Limb (tissue), 2 donors: ENCODE measurements around the gene HOXB6.

ENCODE experiments used
- DNase-seq, 2 donors: peaks; one replicate each; pipeline ENCODE4 v3.0.0-alpha.2; 2016; ENCODE audit errors: extremely low spot score in 2 of 2

Gene HOXB6

DNA sequence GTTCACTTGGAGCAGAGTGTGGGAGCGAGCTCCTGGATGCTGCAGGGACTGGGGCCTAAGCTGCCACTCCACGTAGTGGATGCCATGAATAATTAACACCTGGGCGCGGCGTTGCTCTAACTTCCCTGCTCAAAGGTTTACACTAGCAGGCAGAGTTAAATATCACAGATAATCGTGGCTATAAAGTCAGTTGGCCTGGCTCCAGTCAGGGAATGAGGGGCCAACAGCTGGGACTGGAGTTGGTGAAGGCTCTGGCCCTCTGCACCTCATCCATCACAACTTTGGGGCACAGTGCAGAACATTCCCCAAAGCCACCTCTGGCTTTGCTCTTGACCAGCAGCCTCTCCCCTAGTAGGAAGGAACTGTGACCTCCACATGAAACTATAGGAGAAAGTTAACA lies 37.6 kb downstream of the HOXB6 start:
- no peak for DNase-seq

DNA sequence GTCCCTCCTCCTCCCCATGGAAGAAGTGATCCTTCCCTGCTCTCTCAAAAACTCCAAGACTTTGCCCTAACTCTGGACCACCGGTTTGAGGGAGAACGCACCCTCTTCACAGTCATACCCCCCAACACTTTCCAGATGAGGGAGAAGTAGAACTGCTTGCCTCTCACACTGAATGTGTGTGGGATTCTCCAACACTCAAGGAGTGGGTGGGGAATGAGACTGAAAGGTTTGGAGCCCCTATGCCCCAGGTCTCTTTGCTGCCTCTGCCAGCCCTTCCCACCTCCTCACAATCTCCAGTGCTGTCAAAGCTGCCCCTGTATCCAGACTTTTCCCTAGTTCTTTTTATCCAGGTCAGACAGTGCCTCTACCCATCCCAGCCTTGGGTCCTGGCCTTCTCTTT lies 38.1 kb downstream of the HOXB6 start:
- no peak for DNase-seq

DNA sequence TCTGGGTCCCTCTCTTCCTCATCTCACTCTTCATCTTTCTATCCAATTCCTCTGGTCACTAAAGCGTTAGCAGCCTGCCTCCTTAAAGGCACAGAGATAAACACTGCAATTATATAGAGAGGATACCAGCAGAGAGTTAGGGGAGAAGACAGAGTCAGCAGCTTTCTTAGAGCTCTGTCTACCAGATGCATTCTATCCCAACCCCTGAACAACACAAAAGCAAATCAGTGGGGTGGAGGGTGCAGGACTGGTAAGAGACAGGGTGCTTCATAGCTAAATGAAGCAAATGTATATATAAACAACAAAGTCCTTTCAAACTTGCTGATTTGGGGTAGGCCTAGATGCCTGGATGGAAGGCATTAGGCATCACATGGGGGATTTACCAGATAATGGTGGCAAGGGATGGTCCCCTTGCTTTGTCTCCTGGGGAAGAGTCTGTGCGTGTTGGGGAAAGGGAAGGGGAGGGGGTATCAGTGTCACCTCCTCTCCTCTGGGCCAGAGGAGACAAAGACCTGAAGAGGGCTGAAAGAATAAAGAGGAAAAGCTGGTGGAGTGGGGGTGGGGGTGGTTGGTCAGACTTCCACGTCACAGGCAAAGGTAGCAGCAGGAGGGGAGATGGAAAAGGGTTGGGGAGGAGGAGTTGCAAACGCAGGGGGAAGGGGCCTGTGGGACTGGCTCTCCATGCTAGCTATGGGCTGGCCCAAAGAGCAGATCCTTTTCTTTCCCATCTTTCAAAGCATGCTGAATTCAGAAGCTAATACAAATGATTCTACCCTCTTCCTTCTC lies 38.7 kb downstream of the HOXB6 start:
- DNase-seq, result no peak

DNA sequence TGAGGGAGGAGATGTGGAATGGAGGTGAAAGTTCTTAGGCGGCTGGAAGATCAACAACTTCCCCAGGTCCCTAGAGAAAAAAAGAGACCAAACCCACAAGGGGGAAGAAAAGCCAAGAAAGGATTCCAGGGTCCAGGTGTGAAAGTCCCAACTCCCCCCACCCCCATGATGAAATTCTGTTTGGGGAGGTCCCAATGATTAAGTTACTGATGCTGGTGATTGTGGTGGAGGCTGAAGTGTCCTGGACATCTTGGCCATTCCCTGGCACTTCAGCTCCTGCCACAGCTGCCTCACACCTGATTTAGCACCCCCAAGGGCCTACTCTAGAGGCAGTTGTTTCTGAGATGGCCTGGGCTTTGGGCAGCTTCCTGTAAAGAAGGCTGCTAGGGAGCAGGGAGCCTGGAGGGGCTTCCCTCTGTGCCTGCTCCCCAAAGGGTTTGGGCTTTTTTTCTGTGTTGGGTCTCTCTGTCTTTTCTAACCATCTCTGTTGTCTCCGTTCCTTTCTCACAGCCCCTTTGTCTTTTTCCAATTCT lies 39.7 kb downstream of the HOXB6 start:
- peak in 1 of 2 donors; percentile 57 for DNase-seq

DNA sequence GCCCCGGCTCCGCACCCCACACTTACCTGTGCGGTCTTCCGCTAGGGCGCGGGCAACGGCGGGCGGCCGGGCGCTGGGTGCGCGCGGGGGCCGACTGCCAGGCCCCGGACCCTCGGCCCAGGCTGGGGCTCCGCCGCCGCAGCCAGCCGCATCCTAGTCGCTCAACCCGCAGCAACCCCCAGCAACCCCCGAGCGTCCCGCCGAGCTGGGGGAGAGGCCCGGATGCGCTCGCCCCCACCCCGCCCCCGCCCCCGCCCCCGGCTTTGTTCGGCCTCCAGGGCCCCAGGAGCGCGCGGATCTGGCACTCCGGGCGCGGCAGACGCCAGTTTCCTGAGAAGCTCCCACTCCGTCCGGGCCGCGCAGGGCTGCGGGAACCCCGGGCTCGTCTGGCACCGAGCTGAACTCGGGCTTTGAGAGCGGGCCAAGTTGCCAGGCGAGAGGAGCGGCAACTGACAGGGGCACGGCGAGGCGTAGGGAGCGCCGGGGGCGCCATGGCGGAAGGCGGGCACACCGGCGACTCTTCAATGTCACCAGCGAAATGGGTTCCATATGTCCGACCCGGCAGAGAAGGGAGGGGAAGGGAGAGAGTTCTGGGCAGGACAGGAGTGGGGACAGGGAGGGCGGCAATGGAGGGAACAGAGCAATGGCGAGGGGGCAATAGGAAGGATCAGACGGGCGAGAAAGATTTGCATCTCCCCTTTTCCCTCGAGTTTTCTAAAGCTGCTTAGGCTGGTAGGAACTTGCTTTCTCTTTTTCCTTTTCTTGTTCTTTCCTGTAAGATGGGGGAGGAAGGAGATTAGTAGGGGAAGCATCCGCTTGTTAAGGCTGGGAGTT lies 40.4 kb downstream of the HOXB6 start:
- peak in 1 of 2 donors; percentile 66 for DNase-seq

DNA sequence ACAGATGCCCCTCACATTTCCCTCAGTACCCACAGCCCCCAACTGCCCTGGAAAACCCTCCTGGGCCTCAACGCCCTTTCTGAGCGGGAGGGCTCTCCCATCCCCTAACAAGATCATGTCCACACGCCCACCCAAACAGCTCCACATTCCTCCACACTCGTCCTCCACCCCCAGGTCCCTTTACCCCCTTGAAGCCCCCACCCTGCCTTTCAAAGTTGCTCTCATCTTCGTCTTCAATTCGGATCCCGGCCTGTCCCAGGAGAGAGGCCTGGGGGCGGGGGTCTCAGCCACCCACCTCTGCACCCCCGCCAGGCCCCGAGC lies 41.0 kb downstream of the HOXB6 start:
- peak in 1 of 2 donors; percentile 59 for DNase-seq

DNA sequence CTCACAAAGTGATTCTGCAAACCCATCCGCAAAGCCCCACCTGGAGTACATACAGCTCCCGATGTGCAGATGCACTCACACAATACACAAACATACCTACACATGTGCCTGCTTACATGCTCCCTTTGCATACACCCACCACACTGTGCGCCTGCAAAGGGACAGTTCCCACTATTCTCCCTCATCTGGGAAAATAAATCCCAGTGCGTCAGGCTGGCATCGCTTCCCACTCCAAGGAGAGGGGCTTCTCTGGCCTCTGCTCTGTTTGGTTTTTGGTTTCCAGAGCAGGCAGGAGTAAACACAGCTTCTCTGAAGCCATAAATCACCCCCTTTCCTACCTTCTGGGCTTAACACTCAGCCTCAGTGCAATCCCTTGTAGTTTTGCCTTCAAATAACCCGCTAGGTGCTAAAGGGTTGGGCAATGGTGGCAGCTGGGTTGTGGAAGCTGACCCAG lies 41.4 kb downstream of the HOXB6 start:
- peak in 1 of 2 donors; percentile 61 for DNase-seq

DNA sequence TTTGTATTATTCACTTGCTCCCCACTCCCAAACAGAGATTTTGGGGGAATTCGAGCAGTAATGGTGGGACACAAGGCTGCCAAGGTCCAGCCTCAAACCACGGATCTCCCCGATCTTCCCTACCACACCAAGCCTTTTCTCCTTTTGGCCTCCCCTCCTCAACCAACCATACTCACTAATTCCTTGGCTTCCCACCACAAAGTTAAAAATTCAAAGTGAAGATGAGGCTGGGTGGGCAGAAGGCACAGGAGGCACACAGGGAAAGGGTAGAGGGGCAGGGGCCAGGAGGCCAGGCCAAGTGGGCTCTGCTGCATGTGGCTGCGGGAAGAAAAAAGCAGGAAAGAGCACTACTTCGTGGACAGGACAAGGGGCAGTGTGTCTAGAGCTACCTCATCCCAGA lies 41.9 kb downstream of the HOXB6 start:
- no peak for DNase-seq

DNA sequence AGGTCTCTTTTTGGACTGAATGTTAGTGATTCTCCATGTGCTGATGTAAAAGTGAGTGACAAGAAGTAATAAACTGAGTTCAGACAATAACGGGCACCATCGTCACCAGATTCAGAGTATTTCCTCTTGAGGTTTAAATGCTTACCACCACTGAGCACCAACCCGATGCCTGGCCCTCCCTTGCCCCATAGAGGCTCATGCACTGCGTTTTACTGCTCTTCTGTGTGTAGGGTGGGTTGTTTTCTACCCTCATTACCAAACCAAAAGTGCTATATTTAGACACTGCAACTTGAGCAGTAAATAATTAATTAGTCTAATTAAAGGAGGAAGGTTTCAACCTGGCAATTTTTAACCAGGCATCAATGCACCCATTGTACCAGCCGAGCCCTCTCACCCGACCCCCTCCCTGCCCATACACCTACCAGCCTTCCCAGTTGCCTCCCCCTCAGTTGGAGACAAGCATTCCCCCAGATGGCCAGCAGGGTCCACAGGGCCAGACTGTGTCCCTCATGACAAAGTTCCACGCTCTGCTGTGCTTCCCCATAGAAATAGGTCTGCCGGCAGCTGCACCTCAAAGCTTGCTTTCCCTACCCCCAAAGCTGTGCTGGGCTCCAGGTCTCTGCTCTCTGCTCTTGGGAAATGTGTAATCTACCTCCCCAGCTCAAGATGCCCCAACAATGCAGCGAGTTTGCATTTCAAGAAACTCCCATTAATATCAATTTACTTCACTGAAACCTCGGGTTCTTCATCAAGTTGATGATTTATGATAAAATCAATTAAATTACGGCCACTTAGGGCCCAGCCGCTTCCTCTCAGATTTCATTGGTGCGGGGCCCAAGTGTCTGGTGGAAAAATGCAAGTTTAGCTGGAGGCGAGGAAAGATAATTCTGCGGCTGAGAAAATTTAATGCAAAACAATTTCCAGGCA lies 42.6 kb downstream of the HOXB6 start:
- DNase-seq, result no peak

DNA sequence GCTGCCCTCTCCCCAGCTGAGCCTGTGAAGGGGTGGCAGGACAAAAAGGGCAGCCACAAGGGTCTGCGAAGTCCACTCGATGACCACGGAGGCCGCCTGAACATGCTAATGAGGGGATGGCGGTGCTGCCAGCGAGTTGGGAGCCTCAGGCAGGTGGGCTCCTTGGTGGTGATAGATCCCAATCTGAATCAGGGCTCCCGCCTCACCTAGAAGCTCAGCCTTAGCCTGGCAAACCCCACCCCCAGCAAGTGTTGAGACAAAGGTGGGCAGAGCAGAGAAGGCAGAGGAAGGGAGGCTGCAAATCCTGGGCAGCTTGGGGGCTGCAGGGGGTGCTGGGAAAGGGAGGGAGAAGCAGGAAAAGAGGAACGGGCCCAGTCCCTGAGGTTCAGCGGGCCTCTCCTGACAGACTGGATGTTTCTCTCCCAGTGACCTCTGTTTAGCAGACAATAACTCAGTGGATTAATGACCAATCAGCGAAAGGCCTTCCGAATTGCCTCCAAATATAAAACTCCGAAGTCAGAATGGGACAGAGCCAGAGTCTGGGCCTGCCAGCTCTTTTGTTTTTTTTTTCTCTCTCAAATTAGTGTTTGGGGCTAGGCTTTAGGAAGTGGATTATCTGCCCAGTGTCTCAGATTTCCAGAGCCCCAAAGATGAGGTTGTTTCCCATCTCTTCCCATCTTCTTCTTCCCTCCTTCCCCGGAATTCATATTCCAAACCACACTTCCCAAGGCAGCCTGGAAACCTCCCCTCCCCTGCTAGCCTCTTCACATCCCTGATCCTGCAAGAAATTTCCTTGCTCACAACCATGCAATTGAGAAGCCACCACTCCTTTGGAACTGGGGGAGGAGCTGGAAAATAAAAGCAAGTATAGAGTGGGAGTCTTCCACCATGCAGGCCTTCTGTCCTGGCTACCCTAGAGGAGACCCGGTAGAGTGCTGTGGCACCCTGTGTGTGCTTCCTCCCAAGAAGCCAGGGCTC lies 44.7 kb downstream of the HOXB6 start:
- DNase-seq, result no peak

DNA sequence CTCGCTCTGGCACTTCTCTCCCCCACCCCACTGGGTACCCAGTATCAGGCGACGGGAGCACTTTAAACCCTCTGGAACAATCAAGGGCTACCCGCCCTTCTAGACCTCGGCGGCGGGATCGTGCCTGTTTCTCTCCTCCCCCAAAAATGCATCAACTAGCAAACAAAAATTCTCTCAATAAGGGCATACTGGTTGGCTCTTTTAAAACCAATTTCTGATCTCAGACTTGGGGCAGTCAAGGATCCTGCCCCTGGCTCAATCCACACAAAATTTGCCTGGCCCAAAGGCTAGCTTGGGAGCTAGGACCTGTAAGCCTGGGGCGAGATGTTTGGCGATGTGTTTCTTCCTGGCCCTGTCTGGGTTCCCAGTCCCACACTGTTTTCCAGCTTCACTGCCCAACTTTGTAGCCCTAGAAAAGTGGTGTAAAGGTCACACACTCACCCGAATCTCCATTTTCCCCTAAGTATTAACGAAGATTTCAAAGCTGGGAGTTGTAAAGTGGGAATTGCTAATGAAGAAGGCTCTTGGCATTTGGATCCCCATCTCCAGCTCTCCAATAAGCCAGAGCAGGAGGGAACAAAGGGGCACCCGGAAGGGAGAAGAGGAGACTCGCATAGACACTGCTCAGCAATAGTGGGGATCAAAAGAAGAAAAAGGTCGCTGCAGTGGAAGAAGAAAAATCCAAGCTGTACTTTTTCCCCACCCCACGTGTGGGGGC lies 45.5 kb downstream of the HOXB6 start:
- DNase-seq, result no peak

DNA sequence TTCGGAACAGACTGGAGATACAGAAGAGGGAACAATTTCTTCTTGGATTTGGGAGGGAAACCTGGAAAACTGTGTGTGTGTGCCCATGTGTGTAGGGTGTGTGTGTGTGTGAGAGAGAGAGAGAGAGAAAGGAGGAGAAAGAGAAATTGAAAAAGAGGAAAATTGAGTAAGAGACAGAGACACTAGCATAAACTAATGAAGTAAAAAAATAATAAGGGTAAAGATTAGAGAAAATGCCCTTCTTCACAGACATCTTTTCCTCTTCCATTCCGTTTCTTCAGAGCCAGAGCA lies 46.0 kb downstream of the HOXB6 start:
- DNase-seq, result no peak

DNA sequence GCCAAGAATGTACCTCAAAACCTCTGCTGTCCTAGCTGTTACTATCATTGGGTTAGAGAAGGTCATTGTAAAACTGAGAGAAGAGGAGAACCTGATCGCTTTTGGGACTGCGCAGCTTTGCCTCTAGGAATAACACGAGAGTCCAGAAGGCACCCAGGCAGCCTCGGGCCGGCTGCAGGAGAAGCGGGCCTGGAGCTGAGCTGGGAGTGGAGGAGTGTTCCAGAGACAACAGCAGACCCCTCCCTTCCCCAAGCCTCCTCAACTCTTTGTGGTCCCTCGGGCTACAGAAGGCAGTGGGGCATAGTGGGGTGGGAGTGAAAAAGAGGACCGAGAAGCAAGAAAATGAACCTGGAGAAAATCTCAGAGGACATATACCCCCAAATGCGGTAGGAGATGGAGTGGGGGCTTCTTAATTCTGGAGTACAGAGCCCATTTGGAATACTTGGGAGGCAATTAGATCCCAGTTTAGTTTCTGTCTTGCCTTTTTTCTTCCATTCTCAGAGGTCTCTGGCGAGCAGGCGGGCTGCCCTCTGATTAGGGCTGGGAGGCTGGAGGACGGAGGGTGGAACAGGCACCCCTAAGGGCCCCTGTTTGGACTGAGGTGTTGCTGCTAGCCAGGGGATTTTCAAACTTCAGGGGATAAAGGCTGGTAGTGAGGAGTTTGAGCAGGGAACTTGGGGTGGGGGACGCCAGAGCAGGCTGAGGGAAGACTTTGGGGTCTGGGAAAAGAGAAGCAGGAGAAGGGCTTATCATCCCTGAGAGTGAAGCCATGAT lies 46.5 kb downstream of the HOXB6 start:
- peak in 1 of 2 donors; percentile 45 for DNase-seq

DNA sequence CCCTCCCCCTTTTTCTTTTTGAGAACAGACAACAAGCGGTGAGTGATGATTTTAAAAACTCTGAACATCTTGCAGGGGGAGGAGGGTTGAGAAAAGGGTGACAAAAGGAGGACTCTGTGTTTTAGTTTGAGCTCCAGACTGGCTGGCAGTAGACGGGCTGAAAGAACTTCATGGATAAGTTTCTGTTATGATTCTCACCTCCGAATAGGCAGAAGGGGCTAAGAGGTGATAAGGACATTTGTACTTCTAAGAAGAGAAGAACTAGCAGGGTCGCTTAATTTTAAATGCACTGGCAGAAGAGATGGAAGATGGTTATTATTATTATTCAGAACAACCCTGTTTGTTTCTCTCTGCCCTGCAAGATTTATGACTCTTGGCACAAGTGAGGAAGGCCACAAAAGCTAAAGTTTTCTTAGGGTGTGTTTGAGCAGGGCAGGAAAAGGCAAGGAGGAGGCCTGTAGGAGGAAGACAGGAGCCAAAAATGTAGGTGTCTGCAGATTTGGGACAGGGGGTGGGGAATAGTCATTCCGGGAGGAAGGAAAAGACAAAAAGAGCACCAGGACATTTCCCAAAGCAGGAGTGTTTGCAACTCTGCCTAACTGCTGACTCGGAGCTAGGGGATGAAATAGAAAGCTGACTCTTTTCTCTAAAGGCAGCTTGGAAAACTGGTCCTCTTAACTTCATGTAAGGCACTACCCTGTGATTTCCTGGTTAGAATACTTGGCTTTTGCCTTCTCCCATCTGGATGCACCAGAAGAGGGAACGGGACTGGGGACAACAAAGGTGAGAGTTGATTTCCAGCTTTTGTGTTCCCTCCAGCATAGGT lies 48.0 kb downstream of the HOXB6 start:
- DNase-seq, result peak in 1 of 2 donors; percentile 38

DNA sequence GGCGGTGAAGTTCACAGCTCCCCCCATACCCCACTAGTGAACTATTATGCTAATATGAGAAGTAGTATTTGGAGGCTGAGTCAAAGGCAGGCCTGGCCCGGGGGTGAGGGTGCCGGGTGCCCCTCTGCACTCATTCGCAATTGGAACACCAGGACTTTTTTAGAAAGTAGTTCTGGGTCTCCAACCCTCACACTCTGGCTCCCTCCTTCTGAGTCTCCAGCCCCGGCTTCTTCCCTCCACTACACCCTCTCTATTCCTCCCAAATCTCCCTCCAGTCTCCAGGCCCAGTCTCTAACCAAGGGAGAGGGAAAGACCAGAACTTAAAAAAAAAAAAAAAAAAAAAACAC lies 48.6 kb downstream of the HOXB6 start:
- DNase-seq, result peak in 1 of 2 donors; percentile 41

DNA sequence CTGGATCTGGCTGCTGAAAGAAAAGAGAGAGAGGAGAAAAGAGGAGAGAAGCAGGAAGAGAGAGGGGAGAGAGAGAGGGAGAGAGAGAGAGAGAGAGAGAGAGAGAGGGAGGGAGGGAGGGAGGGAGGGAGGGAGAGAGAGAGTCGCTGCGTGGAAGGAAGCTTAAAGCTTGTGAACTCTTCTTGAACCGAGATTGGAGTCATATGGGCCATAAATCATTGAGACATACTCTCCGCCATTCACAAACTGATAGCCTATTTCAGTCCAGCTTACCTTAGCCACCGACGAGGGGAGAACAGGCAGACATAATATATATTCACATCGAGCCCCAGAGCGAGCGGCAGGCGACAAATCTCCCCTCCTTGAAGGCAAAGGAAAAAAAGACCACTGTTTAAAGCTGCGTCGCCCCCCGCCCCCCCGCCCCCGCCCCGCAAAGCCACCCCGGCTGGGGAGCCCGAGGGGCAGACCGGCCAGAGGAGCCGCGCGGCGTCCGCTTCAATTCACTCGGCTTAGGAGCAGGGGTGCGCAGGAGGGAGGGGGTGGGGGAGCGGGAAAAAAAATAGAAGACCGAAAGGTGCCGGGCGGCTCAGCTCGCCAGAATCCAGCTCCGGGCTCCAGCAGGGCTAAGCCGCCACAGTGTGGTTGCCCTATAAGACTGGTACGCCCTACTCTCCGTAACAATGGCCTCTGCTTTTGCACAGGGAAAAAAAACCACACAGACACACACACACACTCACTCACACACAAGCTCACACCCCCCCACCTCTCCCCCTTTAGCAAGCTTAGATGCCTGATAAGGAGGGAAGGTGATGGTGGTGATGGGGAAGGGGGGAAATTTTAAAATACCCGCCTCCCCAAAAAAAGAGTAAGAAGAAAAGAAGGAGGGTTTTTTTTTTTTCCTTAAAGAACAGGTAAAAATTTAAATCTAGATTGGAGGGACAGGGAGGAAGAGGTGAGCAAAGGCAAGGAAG lies 49.2 kb downstream of the HOXB6 start:
- DNase-seq, result peak; percentile 80 to 85
